NT2/D1 (cell line): ENCODE results near the gene CRB2.

Experiments used
- DNase-seq: peaks from one replicate; pipeline ENCODE4 v3.0.0-alpha.2; 2011; ENCODE audit warnings: low read depth, low spot score
- H3K27me3 ChIP-seq: 2 replicates; pipeline ENCODE4 v1.6.0; 2011; ENCODE audit warnings: mild to moderate bottlenecking; ENCODE audit not compliant: insufficient read length, insufficient read depth
- H3K36me3 ChIP-seq: 2 replicates; pipeline ENCODE4 v1.6.1; 2011; ENCODE audit warnings: mild to moderate bottlenecking, low read length, mixed read lengths; ENCODE audit not compliant: insufficient read depth, insufficient read length
- H3K4me1 ChIP-seq: 2 replicates; pipeline ENCODE4 v1.5.1; 2011; ENCODE audit not compliant: insufficient read depth, insufficient read length
- H3K4me3 ChIP-seq: 2 replicates; pipeline ENCODE4 v1.5.1; 2011; ENCODE audit warnings: low read depth; ENCODE audit not compliant: insufficient read length
- H3K9ac ChIP-seq: 2 replicates; pipeline ENCODE4 v1.6.0; 2011; ENCODE audit warnings: low read depth; ENCODE audit not compliant: insufficient read length
- H3K9me3 ChIP-seq: 2 replicates; pipeline ENCODE4 v1.5.1; 2011; ENCODE audit warnings: mild to moderate bottlenecking, low read length; ENCODE audit not compliant: insufficient read depth
- SUZ12 ChIP-seq: IDR thresholded peaks from 2 replicates; pipeline ENCODE4 v1.6.1; 2011; ENCODE audit not compliant: insufficient read length, insufficient read depth; ENCODE audit errors: extremely low read depth
- YY1 ChIP-seq: IDR thresholded peaks from 2 replicates; pipeline ENCODE4 v1.6.1; 2011; ENCODE audit not compliant: insufficient read length, insufficient read depth
- ZNF274 ChIP-seq: IDR thresholded peaks from 2 replicates; pipeline ENCODE4 v1.6.1; 2011; ENCODE audit warnings: mild to moderate bottlenecking, low read depth, low read length

The CRB2 gene

GRCh38 chr9:123419091-123419490, 63.1 kb downstream of the CRB2 start:
- DNase-seq = no peak
- Histone ChIP-seq H3K27me3 (no peaks in the 10 kb centered on the region), H3K4me3 (no peak overlapping the region), H3K9ac (no peak overlapping the region), H3K36me3 (no peaks in the 10 kb centered on the region), H3K9me3 (no peaks in the 10 kb centered on the region), H3K4me1 (peaks cover 32% of the 10 kb centered on the region)
- TF ChIP-seq SUZ12 (no peak), ZNF274 (no peak), YY1 (no peak)

GRCh38 chr9:123419721-123420591, 64.0 kb downstream of the CRB2 start:
- no peak overlapping the region for H3K4me3 ChIP-seq
- no peak overlapping the region for H3K9ac ChIP-seq
- no peaks in the 10 kb centered on the region for H3K27me3 ChIP-seq
- no peaks in the 10 kb centered on the region for H3K9me3 ChIP-seq
- H3K36me3 ChIP-seq = no peaks in the 10 kb centered on the region
- no peak for DNase-seq
- no peak for TF ChIP-seq YY1
- TF ChIP-seq SUZ12 = no peak
- no peak for TF ChIP-seq ZNF274
- H3K4me1 ChIP-seq = peaks cover 34% of the 10 kb centered on the region

- no peak for TF ChIP-seq ZNF274
- no peak for TF ChIP-seq YY1
- no peak for TF ChIP-seq SUZ12
- Histone ChIP-seq H3K4me3 (no peak overlapping the region), H3K9ac (no peak overlapping the region), H3K27me3 (no peaks in the 10 kb centered on the region), H3K4me1 (peaks cover 31% of the 10 kb centered on the region), H3K36me3 (no peaks in the 10 kb centered on the region), H3K9me3 (no peaks in the 10 kb centered on the region)
- no peak for DNase-seq
Observed at GRCh38 chr9:123420592-123421111, 64.7 kb downstream of the CRB2 start.

- H3K36me3 ChIP-seq = no peaks in the 10 kb centered on the region
- no peak overlapping the region for H3K9ac ChIP-seq
- no peak overlapping the region for H3K4me3 ChIP-seq
- H3K27me3 ChIP-seq = no peaks in the 10 kb centered on the region
- no peak for DNase-seq
- peaks cover 29% of the 10 kb centered on the region for H3K4me1 ChIP-seq
- no peaks in the 10 kb centered on the region for H3K9me3 ChIP-seq
- TF ChIP-seq ZNF274 (no peak), YY1 (no peak), SUZ12 (no peak)
Observed at GRCh38 chr9:123421186-123421585, 65.2 kb downstream of the CRB2 start.

GRCh38 chr9:123421801-123422455, 65.9 kb downstream of the CRB2 start:
- Histone ChIP-seq H3K36me3 (no peaks in the 10 kb centered on the region), H3K9me3 (no peaks in the 10 kb centered on the region), H3K4me1 (peaks cover 29% of the 10 kb centered on the region), H3K27me3 (no peaks in the 10 kb centered on the region), H3K4me3 (no peak overlapping the region), H3K9ac (no peak overlapping the region)
- TF ChIP-seq YY1 = no peak
- TF ChIP-seq SUZ12 = no peak
- TF ChIP-seq ZNF274 = no peak
- DNase-seq = no peak

- peaks cover 30% of the 10 kb centered on the region for H3K4me1 ChIP-seq
- H3K36me3 ChIP-seq = peaks cover 3% of the 10 kb centered on the region
Observed at GRCh38 chr9:123422635-123423310, 66.8 kb downstream of the CRB2 start.

GRCh38 chr9:123423311-123423640, 67.3 kb downstream of the CRB2 start:
- Histone ChIP-seq H3K4me3 (no peak overlapping the region), H3K36me3 (peaks cover 3% of the 10 kb centered on the region), H3K9ac (no peak overlapping the region), H3K9me3 (no peaks in the 10 kb centered on the region), H3K4me1 (peaks cover 30% of the 10 kb centered on the region), H3K27me3 (no peaks in the 10 kb centered on the region)
- no peak for DNase-seq
- no peak for TF ChIP-seq SUZ12
- TF ChIP-seq ZNF274 = no peak
- TF ChIP-seq YY1 = no peak

More at GRCh38 chr9:123422635-123423310, 66.8 kb downstream of the CRB2 start:
- DNase-seq = no peak
- Histone ChIP-seq H3K4me3 (no peak overlapping the region), H3K27me3 (no peaks in the 10 kb centered on the region), H3K9ac (no peak overlapping the region), H3K9me3 (no peaks in the 10 kb centered on the region)
- no peak for TF ChIP-seq ZNF274
- TF ChIP-seq YY1 = no peak
- TF ChIP-seq SUZ12 = no peak
